Activated gamma-delta T cell treated with anti-CD3 and anti-CD28 coated beads, Interleukin-2, amount 50 U/mL, for 16 hours (primary cell): ENCODE measurements around the gene MTOR.
"Not testable (repeated sequence)": the region's sequence is repeated elsewhere in the genome, so short reads cannot be mapped to it uniquely, and the experiment has no call there.

Source experiments
- DNase-seq: peaks from one replicate; pipeline ENCODE4 v3.0.0-alpha.2; 2020; ENCODE audit warnings: low read depth

MTOR gene

DNA sequence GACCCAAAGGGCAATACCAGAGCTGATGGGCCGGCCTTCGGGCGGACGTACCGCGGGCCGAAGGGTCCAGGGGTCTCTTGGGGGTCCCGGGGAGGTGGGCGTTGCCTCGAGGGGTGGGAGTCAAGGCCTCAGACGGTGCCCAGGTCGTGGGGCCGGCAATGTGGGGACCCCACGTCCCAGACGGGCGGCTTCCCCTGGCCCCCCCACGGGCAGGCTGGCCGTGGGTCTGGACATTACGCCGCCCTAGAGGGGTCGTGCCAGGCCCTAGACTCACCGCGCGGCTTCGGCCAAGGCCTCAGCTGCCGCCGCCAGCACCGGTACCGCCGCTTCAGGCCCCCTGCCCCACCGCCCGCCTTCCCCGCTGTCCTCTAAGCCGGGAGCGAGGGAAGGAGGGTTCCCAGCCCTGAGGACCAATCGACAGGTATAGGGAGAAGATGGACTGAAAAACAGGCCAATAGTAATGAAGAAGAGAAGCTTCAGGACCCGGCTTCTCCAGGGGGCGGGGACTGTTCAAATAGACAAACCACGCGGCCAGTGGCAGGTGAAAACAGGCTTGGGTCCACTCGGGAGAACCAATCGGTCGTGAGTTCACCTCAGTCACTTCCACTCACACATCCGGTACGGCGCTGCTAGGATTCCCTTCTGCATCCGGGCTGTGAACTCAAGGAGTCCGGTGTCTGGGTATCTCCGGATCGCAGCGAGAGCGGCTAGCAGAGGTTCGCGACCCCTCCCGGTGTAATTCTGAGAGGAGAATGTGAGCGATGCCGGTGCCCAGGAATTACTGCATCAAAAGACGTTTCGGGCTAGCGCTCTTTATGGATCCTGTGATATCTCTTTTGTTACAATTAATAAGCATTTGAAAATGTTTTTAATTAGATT, at the start of gene MTOR:
Gene MTOR (minus strand): TSS at position 381 of the 879 bp plus-strand sequence. CDS start 3,142 bp downstream, outside the sequence.
- peak; percentile 96 for DNase-seq

GRCh38 chr1:11309385-11309784, 47.0 kb upstream of the MTOR start:
- no peak for DNase-seq

DNA sequence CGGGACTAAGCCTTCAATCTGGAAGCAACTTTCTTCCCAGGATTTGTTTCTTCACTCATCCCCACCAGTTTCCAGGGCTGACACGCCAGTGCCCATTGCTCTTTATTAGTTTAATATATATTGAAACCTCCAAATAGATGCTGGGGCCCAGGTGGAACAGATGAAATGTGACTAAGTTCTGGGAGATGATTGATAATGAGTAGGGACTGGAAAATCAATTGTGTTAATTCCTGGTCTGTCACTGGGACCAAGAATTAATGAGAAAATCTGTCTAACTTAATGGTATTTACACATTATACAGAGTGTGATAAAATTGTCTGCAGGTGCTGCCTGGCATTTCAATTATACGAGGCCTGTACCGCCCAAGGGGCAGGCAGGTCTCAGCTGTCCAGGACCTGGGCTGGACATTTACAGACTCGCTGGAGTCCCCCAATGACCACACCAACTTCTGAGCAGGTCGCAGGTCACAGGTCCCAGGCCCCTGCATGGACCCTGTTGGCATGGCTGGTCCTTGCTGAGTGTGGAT, 46.4 kb upstream of the MTOR start:
- no peak for DNase-seq

GRCh38 chr1:11307852-11308251, 45.5 kb upstream of the MTOR start:
- no peak for DNase-seq

DNA sequence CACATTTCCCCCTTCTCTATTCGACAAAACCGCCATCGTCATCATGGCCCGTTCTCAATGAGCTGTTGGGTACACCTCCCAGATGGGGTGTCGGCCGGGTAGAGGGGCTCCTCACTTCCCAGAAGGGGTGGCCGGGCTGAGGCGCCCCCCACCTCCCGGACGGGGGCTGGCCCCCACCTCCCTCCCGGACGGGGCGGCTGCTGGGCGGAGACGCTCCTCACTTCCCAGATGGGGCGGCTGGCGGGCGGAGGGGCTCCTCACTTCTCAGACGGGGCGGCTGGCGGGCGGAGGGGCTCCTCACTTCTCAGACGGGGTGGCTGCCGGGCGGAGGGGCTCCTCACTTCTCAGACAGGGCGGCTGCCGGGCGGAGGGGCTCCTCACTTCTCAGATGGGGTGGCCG, 43.2 kb upstream of the MTOR start:
- not testable (repeated sequence) for DNase-seq

- DNase-seq = no peak
Measured at GRCh38 chr1:11302366-11302765, 40.0 kb upstream of the MTOR start.

DNA sequence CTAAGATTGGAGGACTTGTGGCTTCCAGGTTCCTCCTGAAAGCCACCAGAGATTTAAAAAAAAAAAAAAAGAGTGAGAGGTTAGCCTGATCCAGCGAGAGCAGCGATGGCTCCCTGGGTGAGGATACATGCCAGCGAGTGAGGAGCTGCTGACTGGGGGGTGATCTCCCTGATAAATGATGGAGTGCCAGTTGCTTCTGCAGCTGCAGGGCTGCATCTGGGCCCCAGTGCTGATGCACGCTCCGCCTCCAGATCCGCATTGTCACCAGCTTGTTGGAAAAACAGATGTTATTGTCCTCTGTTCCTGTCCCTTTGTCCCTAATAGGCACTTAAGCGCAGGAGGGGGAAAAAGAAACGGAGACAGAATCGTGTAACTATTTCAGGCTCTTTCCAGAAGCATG, 39.2 kb upstream of the MTOR start:
- DNase-seq = no peak

- DNase-seq = no peak
Measured at GRCh38 chr1:11299225-11299574, 36.8 kb upstream of the MTOR start.

- no peak for DNase-seq
Measured at GRCh38 chr1:11298390-11299224, 36.3 kb upstream of the MTOR start.

DNA sequence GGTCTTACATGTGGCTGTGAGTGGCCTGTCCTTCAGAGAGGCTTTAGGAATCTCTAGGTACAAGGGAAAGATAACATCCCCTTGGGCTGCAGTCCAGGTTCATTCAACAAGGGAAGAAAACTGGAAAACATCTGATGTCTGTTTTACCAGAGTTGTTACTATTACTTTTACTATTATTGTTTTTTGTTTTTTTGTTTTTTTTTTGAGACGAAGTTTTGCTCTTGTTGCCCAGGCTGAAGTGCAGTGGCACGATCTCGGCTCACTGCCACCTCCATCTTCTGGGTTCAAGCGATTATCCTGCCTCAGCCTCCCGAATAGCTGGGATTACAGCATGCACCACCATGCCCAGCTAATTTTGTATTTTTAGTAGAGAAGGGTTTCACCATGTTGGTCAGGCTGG, 35.4 kb upstream of the MTOR start:
- not testable (repeated sequence) for DNase-seq

DNA sequence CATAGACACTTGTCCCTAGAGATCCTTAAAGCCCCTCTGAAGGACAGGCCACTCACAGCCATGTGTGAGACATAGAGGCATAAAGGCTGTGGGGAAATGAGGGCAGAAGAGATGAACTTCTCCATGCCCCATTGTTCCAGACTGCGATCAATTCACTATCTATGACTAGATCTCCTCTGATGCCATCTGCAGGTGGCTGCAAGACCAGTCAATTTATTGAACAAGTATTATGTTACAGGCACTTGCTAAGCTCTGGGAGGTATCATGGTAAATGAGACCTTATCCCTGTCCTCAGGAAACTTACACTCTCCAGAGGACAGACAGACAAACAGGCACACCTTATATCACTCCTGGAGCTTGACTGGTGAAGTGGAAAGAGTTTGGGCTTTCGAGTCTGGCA, 33.6 kb upstream of the MTOR start:
- DNase-seq = no peak

- DNase-seq = no peak
Measured at GRCh38 chr1:11294951-11295350, 32.6 kb upstream of the MTOR start.

GRCh38 chr1:11293856-11294255, 31.5 kb upstream of the MTOR start:
- DNase-seq = no peak

GRCh38 chr1:11291049-11291448, 28.7 kb upstream of the MTOR start:
- DNase-seq = no peak

DNA sequence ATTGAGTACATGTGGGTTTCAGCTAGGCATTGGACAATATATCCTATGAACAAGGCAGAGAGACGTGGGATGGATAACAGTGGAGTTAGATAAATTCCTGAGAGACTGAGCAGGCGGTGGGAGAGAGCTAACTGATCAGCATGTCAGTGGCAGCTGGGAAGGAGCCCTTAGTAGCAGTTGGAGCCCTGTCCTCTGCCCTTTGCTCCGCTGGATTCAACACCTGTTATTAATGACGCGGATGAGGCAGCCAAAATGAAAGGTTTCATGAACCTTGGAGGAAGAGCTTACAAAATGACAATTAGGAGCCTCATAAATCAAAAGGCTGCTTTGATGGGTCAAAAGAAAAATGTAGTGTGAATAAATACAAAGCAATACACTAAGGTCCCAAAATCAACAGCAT, 26.7 kb upstream of the MTOR start:
- DNase-seq = no peak

DNA sequence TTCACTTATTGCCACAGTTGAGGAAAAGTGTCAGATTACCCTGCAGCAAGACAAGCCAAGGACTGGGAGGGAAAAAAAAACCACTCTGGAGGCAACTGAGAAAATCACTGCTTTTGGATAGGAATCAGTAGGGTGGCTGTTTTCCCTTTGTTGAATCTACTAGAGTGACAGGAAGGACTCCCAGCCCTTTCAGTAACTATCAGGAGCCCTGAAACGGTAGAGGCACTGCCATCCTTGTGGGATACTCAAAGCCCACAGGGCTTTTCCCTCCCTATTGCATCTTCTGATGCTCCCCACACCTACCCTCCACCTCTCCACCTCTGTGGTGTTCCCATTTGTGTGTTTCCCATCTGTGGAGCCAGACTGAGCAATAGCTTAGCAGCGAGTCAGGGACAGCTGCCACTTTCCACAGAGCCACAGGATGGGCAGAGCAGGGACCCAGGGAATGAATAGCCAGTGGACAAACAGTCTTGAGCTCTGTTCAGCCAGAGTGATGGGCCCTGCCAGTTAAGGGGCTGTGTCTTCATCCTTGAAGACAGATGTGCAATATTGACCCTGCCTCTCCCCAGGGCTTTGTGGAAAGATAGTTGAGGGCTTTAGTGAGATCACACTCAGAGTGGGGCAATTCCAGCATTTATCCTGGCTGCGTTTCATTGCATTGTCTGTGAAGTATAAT, 24.5 kb upstream of the MTOR start:
- no peak for DNase-seq

DNA sequence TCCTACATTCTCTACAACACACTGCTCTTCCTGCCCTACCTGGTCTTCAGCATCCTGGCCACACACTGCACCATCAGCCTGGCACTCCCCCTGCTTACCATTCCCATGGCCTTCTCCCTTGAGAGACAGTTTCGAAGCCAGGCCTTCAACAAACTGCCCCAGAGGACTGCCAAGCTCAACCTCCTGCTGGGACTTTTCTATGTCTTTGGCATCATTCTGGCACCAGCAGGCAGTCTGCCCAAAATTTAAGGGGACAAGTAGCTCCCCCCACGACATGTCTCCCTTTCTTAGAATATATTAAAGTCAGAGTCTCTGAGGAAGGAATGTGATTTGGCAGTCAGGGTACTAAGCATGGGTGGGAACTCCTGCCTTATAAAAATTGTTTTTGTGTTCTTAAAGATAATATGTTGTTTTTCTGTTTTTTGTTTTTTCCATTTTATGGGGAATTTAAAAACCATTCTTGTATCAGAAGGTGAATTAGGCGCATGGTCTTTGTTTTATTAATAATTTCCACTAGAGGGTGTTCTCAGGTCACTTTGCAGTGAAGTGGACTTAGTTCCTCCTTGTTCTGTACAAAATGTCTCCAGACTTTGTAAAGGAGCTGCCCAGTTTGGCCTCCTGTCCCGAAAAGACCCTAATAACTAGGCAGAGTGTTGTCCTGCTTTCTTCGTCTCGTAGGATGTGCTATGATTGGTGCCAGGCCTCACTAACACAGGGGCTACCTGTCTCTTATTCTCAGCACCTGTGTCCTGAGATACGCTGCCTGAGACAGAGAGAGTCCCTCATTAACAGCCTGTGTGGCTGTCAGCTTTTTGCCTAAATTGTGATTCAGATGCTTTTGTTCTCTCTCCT, 23.8 kb upstream of the MTOR start:
- no peak for DNase-seq

DNA sequence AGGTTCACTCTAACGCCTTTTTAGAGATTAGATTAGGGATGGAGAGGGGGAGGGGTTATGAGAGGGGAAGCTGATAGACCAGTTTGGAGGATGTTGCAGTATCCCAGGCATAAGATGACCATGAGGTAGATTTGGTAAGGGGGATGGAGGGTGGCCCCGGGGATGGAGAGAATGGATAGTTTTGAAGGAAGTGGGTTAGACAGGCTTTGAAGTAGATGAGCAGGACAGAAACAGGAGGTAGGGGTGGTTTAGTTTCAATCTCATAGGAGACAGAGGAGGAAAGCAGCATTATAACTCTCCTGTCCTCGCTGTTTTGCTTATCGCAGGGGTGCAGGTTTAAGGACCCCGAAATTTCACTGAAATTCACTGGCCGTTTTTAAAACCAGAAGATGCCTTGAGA, 22.4 kb upstream of the MTOR start:
- DNase-seq = no peak

GRCh38 chr1:11283151-11283550, 20.8 kb upstream of the MTOR start:
- DNase-seq = no peak

- no peak for DNase-seq
Measured at GRCh38 chr1:11281518-11282331, 19.4 kb upstream of the MTOR start.
